Stimulated activated CD8-positive, alpha-beta memory T cell treated with anti-CD3 and anti-CD28 coated beads, Interleukin-7, amount 100 ng/mL, for 4 hours (primary cell): ENCODE measurements around the gene CEP128.

Source experiments
- DNase-seq, 2 donors: peaks; one replicate each; pipeline ENCODE4 v3.0.0-alpha.2; 2020; ENCODE audit warnings: low read depth in 2 of 2

The CEP128 gene

GRCh38 chr14:80771201-80771600 is 170.3 kb downstream of the CEP128 start:
- DNase-seq = no peak

DNA sequence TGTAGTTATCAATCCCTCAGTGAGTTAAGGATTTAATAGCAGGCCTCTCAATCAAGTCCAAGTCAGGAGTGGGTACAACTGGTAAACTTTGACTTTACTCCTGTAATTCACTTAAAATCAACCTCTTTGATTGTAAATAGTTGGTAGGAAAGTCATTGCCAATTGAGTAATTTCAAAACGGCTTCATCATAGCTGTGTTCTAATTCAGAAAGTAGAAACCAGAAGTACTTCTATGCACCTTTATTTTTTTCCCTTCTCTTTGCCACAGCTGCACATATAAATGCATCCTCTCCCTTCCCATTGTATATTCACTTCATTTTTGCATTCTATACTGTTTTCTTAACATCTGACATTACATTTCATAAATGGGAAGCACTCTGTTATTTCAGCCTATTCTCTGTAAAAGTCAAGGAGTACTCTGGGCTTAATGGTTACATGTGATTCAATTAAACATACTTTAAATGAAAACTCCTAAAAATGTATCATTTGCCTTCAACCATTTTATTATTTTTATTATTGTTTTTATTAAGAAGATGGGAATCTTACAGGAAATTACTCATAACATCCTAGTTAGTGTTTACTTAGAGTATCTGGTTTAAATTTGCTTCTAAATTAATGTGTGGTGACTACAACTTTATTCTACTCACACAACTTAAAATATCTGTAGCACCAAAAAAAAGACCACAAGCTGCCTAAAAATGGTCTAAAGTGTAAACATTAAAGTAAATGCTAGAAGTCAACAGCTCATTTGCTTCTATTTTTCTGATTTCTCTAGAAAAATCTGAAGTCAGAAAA is 171.2 kb downstream of the CEP128 start:
- no peak for DNase-seq

DNA sequence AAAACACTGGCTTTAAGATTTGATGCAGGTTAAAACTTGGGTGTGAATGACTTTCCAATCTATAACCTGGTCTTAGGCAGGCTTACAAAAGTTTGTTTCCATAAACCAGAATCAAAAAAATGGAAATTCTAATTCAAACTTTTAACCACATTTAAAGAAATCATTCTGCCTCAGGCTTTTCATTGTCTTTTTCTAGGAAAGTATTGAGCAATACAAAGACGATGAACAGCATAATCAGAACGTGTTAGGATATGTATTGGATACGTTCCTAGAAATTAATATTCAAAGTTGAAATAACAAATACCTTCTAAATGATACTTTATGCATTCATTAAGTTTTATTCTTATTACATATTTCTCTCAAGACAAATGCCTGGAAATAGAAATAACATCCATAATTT is 172.9 kb downstream of the CEP128 start:
- DNase-seq = no peak

DNA sequence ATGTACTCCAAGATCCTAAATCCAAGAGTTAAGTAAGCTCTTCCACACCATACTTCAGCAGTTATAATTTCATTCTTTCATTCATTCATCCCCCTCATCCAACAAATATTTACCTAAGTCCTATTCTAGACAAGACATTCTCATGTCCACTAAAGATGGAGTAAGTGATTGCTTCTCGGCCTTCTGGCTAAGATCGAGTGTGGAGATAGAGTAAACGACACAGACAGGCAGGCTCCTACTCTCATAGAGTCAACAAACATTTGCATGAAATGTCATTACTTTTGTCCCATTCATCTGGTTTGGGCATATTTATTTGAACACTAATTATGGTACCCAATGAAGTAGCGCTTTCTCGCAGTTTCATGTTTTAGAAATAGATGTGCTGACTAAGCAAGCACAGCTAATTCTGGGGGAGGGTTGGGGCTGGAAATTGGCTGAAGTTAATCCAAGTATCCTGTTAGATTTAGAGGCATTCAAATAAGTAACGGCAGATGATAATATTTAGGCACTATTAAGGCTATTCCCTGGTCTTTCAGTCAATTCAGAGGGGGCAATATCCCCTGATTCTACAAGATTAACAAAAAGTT is 176.5 kb downstream of the CEP128 start:
- no peak for DNase-seq

GRCh38 chr14:80764496-80764895 is 177.0 kb downstream of the CEP128 start:
- no peak for DNase-seq

- DNase-seq = no peak
Observed at GRCh38 chr14:80762641-80763228, 178.8 kb downstream of the CEP128 start.

DNA sequence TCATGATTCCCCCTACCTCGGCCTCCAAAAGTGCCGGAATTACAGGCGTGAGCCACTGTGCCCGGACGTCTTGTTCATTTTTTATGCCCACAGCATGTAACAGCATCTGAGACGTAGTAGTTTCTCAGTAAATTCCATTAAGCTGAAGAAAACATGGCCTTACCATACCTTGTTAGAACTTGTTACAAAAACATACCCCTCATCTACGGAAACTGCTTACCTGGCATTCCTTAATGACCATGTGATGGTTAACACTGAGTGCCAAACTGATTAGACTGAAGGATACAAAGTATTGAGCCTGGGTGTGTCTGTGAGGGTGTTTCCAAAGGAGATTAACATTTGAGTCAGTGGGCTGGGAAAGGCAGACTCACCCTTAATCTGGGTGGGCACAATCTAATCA is 186.8 kb downstream of the CEP128 start:
- DNase-seq = no peak

GRCh38 chr14:80751285-80751684 is 190.3 kb downstream of the CEP128 start:
- DNase-seq = no peak

GRCh38 chr14:80726211-80726610 is 215.3 kb downstream of the CEP128 start:
- no peak for DNase-seq

DNA sequence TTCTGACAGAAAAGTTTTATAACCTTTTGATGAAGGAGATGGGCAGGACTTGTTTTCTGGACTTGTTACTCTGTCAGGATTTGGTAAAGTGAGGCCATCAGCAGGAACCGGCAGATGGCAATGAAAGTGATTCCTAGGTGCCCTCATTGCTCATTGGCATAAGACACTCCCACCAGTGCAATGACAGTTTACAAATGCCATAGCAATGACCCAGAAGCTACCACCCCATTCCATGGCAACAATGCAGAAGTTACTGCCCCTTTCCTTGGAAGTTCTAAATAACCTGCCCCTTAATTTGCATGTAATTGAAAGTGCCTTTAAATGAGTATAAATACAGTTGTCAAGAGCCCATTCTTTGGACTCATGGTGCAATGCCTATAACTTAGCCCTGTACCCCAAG is 222.6 kb downstream of the CEP128 start:
- no peak for DNase-seq

GRCh38 chr14:80714474-80714873 is 227.1 kb downstream of the CEP128 start:
- DNase-seq = no peak

GRCh38 chr14:80713076-80713850 is 228.3 kb downstream of the CEP128 start:
- no peak for DNase-seq

GRCh38 chr14:80705241-80705980 is 236.1 kb downstream of the CEP128 start:
- no peak for DNase-seq

DNA sequence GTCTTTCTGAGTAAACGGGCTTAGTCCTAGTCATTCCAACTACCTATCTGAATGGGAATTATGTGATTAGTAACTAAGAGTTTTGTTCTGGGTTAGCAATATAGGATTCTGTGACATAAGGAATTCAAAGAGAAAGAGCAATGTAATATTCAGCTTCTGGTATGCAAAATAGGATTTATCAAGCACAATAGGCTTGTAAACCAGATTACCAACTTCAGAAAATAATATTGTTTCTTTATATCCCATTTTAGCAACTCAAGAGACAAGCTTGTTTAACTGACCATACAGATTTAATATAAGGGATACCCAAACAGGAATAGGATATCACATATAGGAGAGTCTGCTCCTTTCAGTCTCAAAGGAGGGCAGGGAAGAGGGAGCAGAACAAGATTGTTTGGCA is 240.9 kb downstream of the CEP128 start:
- no peak for DNase-seq

DNA sequence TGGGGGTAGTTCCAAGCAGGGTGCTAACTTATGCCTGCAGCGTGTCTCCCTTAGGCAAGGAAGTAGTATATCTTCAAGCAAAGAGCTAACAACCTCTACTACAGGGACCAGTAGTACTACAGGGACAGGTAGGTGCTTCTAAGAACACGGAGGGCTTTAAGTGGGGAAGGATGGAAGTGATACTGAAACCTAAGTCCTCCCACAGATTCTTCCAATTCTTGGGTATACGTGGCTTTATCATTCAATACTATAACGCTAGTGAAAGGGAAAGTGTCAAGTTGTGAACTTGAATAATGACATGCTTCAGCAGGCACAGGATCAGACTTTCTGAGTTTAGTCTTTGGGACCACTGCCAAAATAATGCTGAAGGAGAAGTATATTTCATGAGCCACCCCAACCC is 241.7 kb downstream of the CEP128 start:
- DNase-seq = no peak

GRCh38 chr14:80698974-80699373 is 242.6 kb downstream of the CEP128 start:
- no peak for DNase-seq

DNA sequence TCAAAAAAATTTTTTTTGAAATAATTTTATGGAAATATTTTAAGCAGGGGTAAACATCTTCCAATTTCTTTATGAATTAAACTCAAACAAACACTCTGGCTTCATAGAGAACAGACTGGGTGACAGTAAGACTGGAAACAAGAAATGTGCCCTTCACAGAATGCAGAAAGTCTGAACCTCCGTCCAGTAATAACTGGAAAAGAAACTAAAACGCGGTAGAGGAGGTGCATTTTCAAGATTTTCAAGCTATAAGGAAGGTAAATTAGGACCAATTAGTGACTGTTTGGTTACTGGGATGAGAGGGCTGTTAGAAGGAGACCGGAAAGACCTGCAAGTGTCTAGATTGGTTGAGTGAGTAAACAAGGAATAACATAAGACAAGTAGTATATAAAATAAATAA is 245.7 kb downstream of the CEP128 start:
- DNase-seq = no peak

DNA sequence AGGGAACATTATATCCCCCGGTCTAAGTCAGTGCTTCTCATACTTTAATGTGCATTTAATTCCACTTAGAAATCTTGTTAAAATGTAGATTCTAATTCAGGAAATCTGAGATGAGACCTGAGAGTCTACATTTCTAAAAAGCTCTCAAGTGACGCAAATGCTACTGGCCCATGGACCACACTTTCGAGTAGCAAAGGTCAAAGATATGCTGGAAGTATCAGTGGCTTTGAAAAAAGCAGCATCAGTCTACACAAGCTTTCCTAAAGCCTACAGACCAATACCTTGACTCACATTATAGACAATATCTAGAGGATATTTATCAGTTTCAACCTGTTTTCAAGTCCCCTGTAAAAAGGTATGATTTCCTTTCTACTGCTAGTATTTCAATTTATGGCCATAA is 248.6 kb downstream of the CEP128 start:
- no peak for DNase-seq

- DNase-seq = no peak
Observed at GRCh38 chr14:80681651-80682050, 259.9 kb downstream of the CEP128 start.

DNA sequence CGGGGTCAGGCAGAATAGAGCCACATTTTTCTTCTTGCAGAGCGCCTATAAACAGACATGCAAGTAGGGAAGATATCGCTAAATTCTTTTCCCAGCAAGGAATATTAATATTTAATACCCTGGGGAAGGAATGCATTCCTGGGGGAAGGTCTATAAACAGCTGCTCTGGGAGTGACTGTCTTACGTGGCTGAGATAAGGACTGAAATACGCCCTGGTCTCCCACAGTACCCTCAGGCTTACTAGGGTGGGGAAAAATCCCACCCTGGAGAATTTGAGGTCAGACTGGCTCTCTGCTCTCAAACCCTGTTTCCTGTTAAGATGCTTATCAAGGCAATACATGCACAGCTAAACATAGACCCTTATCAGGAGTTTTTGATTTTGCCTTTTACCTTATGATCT is 262.3 kb downstream of the CEP128 start:
- DNase-seq = no peak

DNA sequence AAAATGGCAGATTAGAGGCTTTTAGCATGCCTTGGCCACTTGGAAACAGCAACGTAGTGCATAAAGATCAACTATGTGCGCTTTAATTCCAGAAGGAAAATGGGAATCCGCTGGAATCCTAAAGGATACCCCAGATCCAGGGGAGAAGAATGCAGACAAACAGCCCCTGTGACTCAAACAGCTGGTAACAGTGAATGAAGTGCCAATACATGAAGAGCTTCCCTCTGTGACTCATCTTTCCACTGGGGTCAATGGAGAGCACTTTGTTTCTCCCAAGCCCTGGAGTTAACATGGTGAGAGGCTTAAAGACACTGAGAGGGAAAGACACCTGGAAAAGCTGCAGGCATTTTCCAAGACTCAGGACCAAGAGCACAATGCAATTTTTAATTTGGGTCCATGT is 263.1 kb downstream of the CEP128 start:
- DNase-seq = no peak

GRCh38 chr14:80669426-80669825 is 272.1 kb downstream of the CEP128 start:
- DNase-seq = no peak
